HepG2 (cell line): ENCODE results near the gene VAMP3. TPM values are rescaled to one million over a fixed set of nuclear protein-coding genes. Genes with fewer than 3 reads are reported as not detected.

Experiments
- BCL3 ChIP-seq: sonication (generic); formaldehyde crosslinking; IDR thresholded peaks from 2 replicates; pipeline ENCODE4 v1.5.1; 2020; ENCODE audit warnings: mild to moderate bottlenecking, missing genetic modification reagents, moderate library complexity
- HMGXB4 ChIP-seq, 2 experiments: sonication (generic) in 1 of 2; formaldehyde crosslinking in 1 of 2; IDR thresholded peaks; 2 replicates each; pipeline versions ENCODE4 v1.4.0 to v1.6.1; 2018 to 2020; ENCODE audit warnings: missing genetic modification reagents in 2 of 2, borderline replicate concordance in 1 of 2, low read depth in 1 of 2, mild to moderate bottlenecking in 1 of 2, missing biosample characterization in 1 of 2
- HNRNPL ChIP-seq: fragments of 200-400 bp; formaldehyde crosslinking; IDR thresholded peaks from 2 replicates; pipeline ENCODE4 v1.6.1; 2017; ENCODE audit warnings: mild to moderate bottlenecking, low read depth, low read length
- KLF12 ChIP-seq: sonication (generic); formaldehyde crosslinking; IDR thresholded peaks from 2 replicates; pipeline ENCODE4 v1.4.0; 2020; ENCODE audit warnings: missing genetic modification reagents, borderline replicate concordance
- SAFB2 ChIP-seq: sonication (generic); formaldehyde crosslinking; IDR thresholded peaks from 2 replicates; pipeline ENCODE4 v1.5.1; 2020; ENCODE audit warnings: missing genetic modification reagents, low read depth, mild to moderate bottlenecking, borderline replicate concordance
- SRF ChIP-seq: IDR thresholded peaks from 2 replicates; pipeline ENCODE4 v1.6.1; 2011; ENCODE audit warnings: mild to moderate bottlenecking, low read depth, low read length, moderate library complexity
- THAP11 ChIP-seq: IDR thresholded peaks from 2 replicates; pipeline ENCODE4 v1.6.1; 2016; ENCODE audit warnings: missing biosample characterization, missing genetic modification reagents
- YY1 ChIP-seq: IDR thresholded peaks from 2 replicates; pipeline ENCODE4 v1.6.1; 2011; ENCODE audit warnings: low read length, low read depth, moderate library complexity, mild to moderate bottlenecking; ENCODE audit not compliant: insufficient read depth, insufficient replicate concordance
- polyA plus RNA-seq, 8 experiments: library from polyadenylated mRNA; depleted of rRNA in 3 of 8; stranded (reverse) in 7 of 8; unstranded in 1 of 8; fragments of >200 nt; fragmentation: Illumina TruSeq in 4 of 8; extraction: Trizol in 4 of 8; gene quantifications; 2 replicates each; pipeline versions ENCODE4 v1.2.1 to v1.2.3, GENCODE V29; 2011 to 2016; ENCODE audit warnings: low read depth in 4 of 8, missing spikeins in 1 of 8, mixed read lengths in 1 of 8; ENCODE audit not compliant: insufficient read depth in 1 of 8
- total RNA-seq, 5 experiments: library from RNA; depleted of rRNA; stranded (reverse); fragments of >200 nt; fragmentation: Illumina TruSeq; extraction: Trizol; gene quantifications; 2 replicates each; pipeline ENCODE4 v1.2.3, GENCODE V29; 2016; ENCODE audit warnings: low read depth in 1 of 5
- TF ChIP-seq, protein P1 (sequence below): sonication (generic); formaldehyde crosslinking; IDR thresholded peaks from 2 replicates; pipeline ENCODE4 v1.5.1; 2020; ENCODE audit warnings: missing genetic modification reagents, mild to moderate bottlenecking, borderline replicate concordance
- TF ChIP-seq, protein P2 (sequence below): sonication (generic); formaldehyde crosslinking; IDR thresholded peaks from 2 replicates; pipeline ENCODE4 v1.4.0; 2020; ENCODE audit warnings: missing genetic modification reagents
- TF ChIP-seq, protein P3 (sequence below): sonication (generic); formaldehyde crosslinking; IDR thresholded peaks from 2 replicates; pipeline ENCODE4 v1.5.1; 2020; ENCODE audit warnings: mild to moderate bottlenecking, missing genetic modification reagents, moderate library complexity
- TF ChIP-seq, protein P4 (sequence below): fragments of 450-650 bp; IDR thresholded peaks from 2 replicates; pipeline ENCODE4 v1.6.1; 2016

VAMP3 gene
- total and polyA plus RNA-seq, 2 of the 13 experiments (the other 11 are each of a cell fraction or from before 2014, with no cell fraction given) = 75.3 to 88.7 TPM

DNA sequence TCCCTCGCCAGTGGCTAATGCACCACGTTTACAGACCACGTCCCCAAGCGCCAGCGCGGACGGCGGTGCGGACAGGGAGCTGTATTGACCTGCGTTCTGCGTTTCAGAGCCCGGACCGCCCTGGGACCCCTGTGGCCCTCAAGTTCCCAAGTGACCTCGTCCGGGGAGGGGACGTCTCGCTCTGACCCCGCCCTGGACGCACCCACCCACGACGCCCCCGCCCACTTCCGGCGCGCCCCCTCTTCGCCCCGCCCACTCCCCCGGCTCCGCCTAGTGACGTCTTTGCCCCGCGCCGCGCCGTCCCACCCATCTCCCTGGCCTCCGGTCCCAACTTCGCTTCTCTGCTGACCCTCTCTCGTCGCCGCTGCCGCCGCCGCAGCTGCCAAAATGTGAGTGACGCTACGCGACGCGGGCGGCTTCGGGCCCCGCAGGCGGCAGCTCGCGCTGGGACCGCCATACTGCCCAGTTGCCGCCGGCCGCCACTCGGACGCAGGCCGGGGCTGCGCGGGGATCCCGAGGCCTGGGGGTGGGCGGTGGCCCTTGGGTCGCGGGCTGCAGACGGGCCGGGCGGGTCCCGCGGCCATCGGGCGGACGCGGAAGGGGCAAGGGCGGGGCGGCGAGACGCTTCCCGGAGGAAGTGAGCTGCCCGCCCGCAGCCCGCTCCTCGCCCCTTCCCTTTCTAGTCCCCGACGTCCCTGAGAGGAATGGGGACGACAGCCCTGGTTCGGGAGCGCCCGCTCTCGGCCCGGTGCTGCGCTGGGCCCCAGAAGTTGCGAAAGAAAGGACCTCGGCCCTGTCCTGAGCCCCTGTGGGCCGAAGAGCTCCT is at the start of gene VAMP3 (continued):
- TF ChIP-seq HMGXB4 (CRISPR knock-in tag; IDR thresholded peaks at IDR 0.05; ENCODE audit: borderline replicate concordance in 1 of 2, low read depth in 1 of 2) (peak; percentile 38 to 39), THAP11 (CRISPR knock-in tag) (peak; percentile 84), KLF12 (CRISPR knock-in tag) (0 out of 2 replicates have a peak, but pooled peaks have one; percentile 44), BCL3 (CRISPR knock-in tag) (peak; percentile 65; the same call in 1 of the 2 replicates), SRF (0 out of 2 replicates have a peak, but pooled peaks have one; percentile 4), YY1 (peak; percentile 64), HNRNPL (no peak), SAFB2 (CRISPR knock-in tag) (0 out of 2 replicates have a peak, but pooled peaks have one; percentile 53)
- TF ChIP-seq, protein P1, sequence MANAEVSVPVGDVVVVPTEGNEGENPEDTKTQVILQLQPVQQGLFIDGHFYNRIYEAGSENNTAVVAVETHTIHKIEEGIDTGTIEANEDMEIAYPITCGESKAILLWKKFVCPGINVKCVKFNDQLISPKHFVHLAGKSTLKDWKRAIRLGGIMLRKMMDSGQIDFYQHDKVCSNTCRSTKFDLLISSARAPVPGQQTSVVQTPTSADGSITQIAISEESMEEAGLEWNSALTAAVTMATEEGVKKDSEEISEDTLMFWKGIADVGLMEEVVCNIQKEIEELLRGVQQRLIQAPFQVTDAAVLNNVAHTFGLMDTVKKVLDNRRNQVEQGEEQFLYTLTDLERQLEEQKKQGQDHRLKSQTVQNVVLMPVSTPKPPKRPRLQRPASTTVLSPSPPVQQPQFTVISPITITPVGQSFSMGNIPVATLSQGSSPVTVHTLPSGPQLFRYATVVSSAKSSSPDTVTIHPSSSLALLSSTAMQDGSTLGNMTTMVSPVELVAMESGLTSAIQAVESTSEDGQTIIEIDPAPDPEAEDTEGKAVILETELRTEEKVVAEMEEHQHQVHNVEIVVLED (CRISPR knock-in tag) = peak; percentile 71; the same call in 1 of the 2 replicates
- TF ChIP-seq, protein P2, sequence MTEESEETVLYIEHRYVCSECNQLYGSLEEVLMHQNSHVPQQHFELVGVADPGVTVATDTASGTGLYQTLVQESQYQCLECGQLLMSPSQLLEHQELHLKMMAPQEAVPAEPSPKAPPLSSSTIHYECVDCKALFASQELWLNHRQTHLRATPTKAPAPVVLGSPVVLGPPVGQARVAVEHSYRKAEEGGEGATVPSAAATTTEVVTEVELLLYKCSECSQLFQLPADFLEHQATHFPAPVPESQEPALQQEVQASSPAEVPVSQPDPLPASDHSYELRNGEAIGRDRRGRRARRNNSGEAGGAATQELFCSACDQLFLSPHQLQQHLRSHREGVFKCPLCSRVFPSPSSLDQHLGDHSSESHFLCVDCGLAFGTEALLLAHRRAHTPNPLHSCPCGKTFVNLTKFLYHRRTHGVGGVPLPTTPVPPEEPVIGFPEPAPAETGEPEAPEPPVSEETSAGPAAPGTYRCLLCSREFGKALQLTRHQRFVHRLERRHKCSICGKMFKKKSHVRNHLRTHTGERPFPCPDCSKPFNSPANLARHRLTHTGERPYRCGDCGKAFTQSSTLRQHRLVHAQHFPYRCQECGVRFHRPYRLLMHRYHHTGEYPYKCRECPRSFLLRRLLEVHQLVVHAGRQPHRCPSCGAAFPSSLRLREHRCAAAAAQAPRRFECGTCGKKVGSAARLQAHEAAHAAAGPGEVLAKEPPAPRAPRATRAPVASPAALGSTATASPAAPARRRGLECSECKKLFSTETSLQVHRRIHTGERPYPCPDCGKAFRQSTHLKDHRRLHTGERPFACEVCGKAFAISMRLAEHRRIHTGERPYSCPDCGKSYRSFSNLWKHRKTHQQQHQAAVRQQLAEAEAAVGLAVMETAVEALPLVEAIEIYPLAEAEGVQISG (CRISPR knock-in tag) = peak; percentile 57
- TF ChIP-seq, protein P3, sequence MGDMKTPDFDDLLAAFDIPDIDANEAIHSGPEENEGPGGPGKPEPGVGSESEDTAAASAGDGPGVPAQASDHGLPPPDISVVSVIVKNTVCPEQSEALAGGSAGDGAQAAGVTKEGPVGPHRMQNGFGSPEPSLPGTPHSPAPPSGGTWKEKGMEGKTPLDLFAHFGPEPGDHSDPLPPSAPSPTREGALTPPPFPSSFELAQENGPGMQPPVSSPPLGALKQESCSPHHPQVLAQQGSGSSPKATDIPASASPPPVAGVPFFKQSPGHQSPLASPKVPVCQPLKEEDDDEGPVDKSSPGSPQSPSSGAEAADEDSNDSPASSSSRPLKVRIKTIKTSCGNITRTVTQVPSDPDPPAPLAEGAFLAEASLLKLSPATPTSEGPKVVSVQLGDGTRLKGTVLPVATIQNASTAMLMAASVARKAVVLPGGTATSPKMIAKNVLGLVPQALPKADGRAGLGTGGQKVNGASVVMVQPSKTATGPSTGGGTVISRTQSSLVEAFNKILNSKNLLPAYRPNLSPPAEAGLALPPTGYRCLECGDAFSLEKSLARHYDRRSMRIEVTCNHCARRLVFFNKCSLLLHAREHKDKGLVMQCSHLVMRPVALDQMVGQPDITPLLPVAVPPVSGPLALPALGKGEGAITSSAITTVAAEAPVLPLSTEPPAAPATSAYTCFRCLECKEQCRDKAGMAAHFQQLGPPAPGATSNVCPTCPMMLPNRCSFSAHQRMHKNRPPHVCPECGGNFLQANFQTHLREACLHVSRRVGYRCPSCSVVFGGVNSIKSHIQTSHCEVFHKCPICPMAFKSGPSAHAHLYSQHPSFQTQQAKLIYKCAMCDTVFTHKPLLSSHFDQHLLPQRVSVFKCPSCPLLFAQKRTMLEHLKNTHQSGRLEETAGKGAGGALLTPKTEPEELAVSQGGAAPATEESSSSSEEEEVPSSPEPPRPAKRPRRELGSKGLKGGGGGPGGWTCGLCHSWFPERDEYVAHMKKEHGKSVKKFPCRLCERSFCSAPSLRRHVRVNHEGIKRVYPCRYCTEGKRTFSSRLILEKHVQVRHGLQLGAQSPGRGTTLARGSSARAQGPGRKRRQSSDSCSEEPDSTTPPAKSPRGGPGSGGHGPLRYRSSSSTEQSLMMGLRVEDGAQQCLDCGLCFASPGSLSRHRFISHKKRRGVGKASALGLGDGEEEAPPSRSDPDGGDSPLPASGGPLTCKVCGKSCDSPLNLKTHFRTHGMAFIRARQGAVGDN (CRISPR knock-in tag) = peak; percentile 72
- TF ChIP-seq, protein P4, sequence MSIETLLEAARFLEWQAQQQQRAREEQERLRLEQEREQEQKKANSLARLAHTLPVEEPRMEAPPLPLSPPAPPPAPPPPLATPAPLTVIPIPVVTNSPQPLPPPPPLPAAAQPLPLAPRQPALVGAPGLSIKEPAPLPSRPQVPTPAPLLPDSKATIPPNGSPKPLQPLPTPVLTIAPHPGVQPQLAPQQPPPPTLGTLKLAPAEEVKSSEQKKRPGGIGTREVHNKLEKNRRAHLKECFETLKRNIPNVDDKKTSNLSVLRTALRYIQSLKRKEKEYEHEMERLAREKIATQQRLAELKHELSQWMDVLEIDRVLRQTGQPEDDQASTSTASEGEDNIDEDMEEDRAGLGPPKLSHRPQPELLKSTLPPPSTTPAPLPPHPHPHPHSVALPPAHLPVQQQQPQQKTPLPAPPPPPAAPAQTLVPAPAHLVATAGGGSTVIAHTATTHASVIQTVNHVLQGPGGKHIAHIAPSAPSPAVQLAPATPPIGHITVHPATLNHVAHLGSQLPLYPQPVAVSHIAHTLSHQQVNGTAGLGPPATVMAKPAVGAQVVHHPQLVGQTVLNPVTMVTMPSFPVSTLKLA = peak; percentile 28; the same call in 1 of the 2 replicates
